Measurements from ENCODE around the gene RHBDL3.

- no peak for TF ChIP-seq CTCF (IDR thresholded peaks at IDR 0.05; ENCODE audit: poor library complexity)
- TF ChIP-seq EZH2 (IDR thresholded peaks at IDR 0.05; ENCODE audit: borderline replicate concordance) = no peak
These were observed 16.2 kb upstream of the RHBDL3 start for GRCh38 chr17:32249475-32249874.

All from hepatocyte (in vitro differentiated cells).